Suprapubic skin (tissue), 4 donors: Measurements from ENCODE around the gene PRXL2C. TPM values are rescaled to one million over a fixed set of nuclear protein-coding genes. Genes with fewer than 3 reads are reported as not detected.

Experiments used
- DNase-seq, 2 donors: peaks; one replicate each; pipeline ENCODE4 v3.0.0-alpha.2; 2019; ENCODE audit warnings: low spot score in 2 of 2
- H3K27ac ChIP-seq: fragments of 200-600 bp; sonication (generic); one replicate; pipeline ENCODE4 v1.5.1; 2019
- H3K27me3 ChIP-seq: fragments of 200-600 bp; sonication (generic); one replicate; pipeline ENCODE4 v1.5.1; 2019
- H3K36me3 ChIP-seq: fragments of 200-600 bp; sonication (generic); one replicate; pipeline ENCODE4 v1.5.1; 2019
- H3K4me1 ChIP-seq: fragments of 200-600 bp; sonication (generic); one replicate; pipeline ENCODE4 v1.5.1; 2019
- H3K4me3 ChIP-seq: fragments of 200-600 bp; sonication (generic); one replicate; pipeline ENCODE4 v1.5.1; 2019; ENCODE audit warnings: mild to moderate bottlenecking
- H3K9me3 ChIP-seq: fragments of 200-600 bp; sonication (generic); one replicate; pipeline ENCODE4 v1.5.1; 2019
- CTCF ChIP-seq, 2 donors: fragments of 200-600 bp in 1 of 2; fragments of 450-650 bp in 1 of 2; sonication (generic) in 1 of 2; IDR thresholded peaks; one replicate each; pipeline ENCODE4 v1.5.1; 2016 to 2019; ENCODE audit warnings: antibody characterized with exemption in 2 of 2, mild to moderate bottlenecking in 1 of 2, moderate library complexity in 1 of 2
- EP300 ChIP-seq: sonication (generic); formaldehyde crosslinking; IDR thresholded peaks from one replicate; pipeline ENCODE4 v1.6.1; 2017; ENCODE audit warnings: antibody characterized with exemption
- POLR2A ChIP-seq, 2 donors: fragments of 450-650 bp; IDR thresholded peaks; one replicate each; pipeline ENCODE4 v1.6.1; 2017; ENCODE audit warnings: antibody characterized with exemption in 2 of 2, mild to moderate bottlenecking in 2 of 2, moderate library complexity in 2 of 2
- POLR2AphosphoS5 ChIP-seq, 3 donors: sonication (generic); formaldehyde crosslinking; IDR thresholded peaks; one replicate each; pipeline ENCODE4 v1.6.1; 2017; ENCODE audit warnings: antibody characterized with exemption in 3 of 3
- WGBS: methylation state at CpG from one replicate; pipeline ENCODE4 v1.1.5; 2018; 5-methylcytosine and 5-hydroxymethylcytosine counted together
- total RNA-seq, 4 donors: library from RNA; depleted of rRNA; stranded (reverse); fragments of >200 nt; gene quantifications; one replicate each; pipeline ENCODE4 v1.1.0, GENCODE V29; 2016

The PRXL2C gene
- total RNA-seq, 4 donors from 2014 or later: 11.2 to 16.0 (median 13.6) TPM

- Histone ChIP-seq H3K4me3 (no peak overlapping the region), H3K4me1 (peaks cover 10% of the 10 kb centered on the region), H3K36me3 (no peaks in the 10 kb centered on the region), H3K27me3 (no peaks in the 10 kb centered on the region), H3K27ac (no peak overlapping the region), H3K9me3 (no peaks in the 10 kb centered on the region)
- no peak for DNase-seq
- TF ChIP-seq CTCF (IDR thresholded peaks at IDR 0.05) (no peak), POLR2AphosphoS5 (IDR thresholded peaks at IDR 0.05) (no peak), POLR2A (IDR thresholded peaks at IDR 0.05) (no peak), EP300 (no peak)
- 94% methylated on average over 7 of the region's 7 CpGs for WGBS
Measured at GRCh38 chr9:96660692-96661248, 5.7 kb upstream of the PRXL2C start.

GRCh38 chr9:96654450-96655197 lies 493 bp downstream of the PRXL2C start:
- H3K9me3 ChIP-seq: no peaks in the 10 kb centered on the region
- peak overlapping the region; percentile 70 for H3K4me3 ChIP-seq
- 1% methylated on average over 29 of the region's 74 CpGs for WGBS
- H3K27ac ChIP-seq: peak overlapping the region; percentile 98
- TF ChIP-seq POLR2AphosphoS5 (IDR thresholded peaks at IDR 0.05) (peak in 1 of 3 donors; percentile 21), CTCF (IDR thresholded peaks at IDR 0.05) (no peak), POLR2A (IDR thresholded peaks at IDR 0.05) (peak in 1 of 2 donors; percentile 87)
- H3K27me3 ChIP-seq: no peaks in the 10 kb centered on the region
- H3K36me3 ChIP-seq: peaks cover 14% of the 10 kb centered on the region
- H3K4me1 ChIP-seq: peaks cover 18% of the 10 kb centered on the region
- DNase-seq: peak; percentile 91 to 92

- TF ChIP-seq EP300: no peak
- TF ChIP-seq CTCF (IDR thresholded peaks at IDR 0.05): no peak
- no peak for TF ChIP-seq POLR2AphosphoS5 (IDR thresholded peaks at IDR 0.05)
- H3K4me3 ChIP-seq: no peak overlapping the region
- no peak for DNase-seq
- H3K9me3 ChIP-seq: no peaks in the 10 kb centered on the region
- H3K27ac ChIP-seq: no peak overlapping the region
- H3K27me3 ChIP-seq: no peaks in the 10 kb centered on the region
- peaks cover 16% of the 10 kb centered on the region for H3K4me1 ChIP-seq
- peaks cover 17% of the 10 kb centered on the region for H3K36me3 ChIP-seq
Measured at GRCh38 chr9:96651626-96652025, 3.5 kb downstream of the PRXL2C start.

GRCh38 chr9:96649620-96650324 lies 5.3 kb downstream of the PRXL2C start:
- Histone ChIP-seq H3K9me3 (no peaks in the 10 kb centered on the region), H3K4me3 (no peak overlapping the region), H3K27me3 (no peaks in the 10 kb centered on the region), H3K36me3 (peaks cover 21% of the 10 kb centered on the region), H3K27ac (no peak overlapping the region), H3K4me1 (peaks cover 19% of the 10 kb centered on the region)
- DNase-seq: no peak
- no peak for TF ChIP-seq EP300
- no peak for TF ChIP-seq POLR2A (IDR thresholded peaks at IDR 0.05)
- no peak for TF ChIP-seq CTCF (IDR thresholded peaks at IDR 0.05)
- TF ChIP-seq POLR2AphosphoS5 (IDR thresholded peaks at IDR 0.05): no peak
- WGBS: 88% methylated on average over 1 of the region's 1 CpG
